HG02870 (cell line): ENCODE data around the gene AQP12A.

Source experiments
- ATAC-seq: cut with Tn5 transposase; IDR thresholded peaks from one replicate; pipeline ENCODE4 v1.9.1; 2021; ENCODE audit warnings: mild to moderate bottlenecking, moderate library complexity; ENCODE audit not compliant: unreplicated experiment

AQP12A gene

DNA sequence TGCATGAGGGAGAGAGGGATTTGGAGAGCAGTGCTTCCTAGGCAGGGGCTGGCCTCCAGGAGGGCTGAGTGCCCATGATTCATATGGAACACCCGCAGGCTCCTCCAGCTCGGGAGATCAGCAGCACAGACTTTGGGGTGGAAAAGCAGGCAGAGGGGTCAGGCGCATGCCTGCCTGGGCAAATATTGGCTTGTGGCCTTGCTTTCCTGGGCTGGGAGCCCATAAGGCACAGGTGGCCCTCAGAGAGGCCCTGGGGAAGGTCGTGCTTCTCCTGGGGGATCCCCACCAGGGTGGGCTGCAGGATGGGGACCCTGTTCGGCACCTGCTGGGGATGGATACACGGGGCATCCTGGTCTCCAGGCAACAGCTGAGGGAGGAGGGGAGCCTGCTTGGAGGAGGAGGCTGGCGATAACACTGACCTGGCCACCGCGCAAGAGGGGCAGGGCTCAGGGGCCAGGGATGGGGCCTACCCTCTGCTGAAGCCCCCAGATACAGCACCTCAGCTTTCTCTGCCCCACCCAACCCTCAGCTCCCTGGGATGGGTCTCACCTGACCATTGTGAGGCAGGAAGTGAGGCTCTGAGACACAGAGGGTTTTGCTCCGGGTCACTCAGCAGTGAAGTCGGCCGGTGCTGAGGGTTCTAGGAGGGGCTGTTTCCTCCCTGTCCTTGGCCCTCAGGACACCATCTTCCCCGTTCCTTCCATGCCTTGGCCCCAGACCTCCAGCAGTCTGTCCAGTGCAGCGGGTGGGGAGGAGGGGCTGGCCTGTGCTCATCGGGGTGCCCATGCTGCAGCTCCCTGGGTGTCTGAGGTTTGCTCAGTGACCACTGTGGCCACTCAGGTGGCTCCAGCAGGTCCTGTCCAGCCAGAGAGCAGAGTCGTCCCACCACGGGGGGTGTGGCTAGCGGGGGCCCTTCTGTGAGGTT lies 12.0 kb downstream of the AQP12A start:
- ATAC-seq: no peak

DNA sequence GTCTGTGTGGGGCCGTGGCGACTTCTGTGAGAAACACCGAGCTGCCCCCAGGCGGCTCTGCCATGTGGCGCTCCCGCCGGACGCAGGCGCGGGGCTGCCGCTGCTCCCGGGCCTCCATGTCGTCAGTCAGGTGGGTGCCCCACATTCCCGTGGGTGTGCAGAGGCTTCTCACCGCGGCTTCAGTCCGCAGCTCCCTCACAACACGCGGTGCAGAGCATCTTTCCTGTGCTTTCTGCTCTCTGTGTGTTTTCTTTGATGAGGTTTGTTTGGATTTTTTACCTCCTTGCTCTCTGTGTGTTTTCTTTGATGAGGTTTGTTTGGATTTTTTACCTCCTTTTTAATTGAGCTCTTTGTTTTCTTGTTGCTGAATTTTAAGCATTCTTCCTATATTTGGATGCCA lies 13.0 kb downstream of the AQP12A start:
- no peak for ATAC-seq

DNA sequence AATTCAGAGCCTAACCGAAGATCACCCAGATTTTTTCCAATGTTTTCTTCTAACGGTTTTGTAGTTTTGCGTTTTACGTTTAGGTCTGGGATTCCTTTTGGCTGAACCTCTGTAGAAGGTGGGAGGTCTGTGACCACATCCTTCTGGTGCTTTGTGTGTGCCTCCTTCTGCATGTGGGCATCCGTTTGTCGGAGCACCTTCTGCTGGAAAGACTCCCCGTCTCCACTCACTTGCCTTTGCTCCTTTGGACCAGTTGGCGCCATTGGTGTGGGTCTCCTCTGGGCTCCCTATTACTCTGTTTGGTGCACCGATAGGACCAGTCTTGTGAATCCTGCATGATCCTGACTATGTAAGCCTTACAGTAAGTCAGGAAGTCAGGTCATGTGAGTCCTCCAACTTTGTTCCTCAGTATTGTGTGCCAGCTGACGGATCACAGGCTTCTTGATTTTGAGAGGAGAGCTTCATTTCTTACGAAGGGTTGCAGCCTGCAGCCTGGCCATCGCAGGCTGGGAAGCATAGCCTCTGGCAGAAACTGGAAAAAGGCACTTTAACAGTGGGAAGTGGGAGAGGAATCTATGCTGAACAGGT lies 13.6 kb downstream of the AQP12A start:
- no peak for ATAC-seq

DNA sequence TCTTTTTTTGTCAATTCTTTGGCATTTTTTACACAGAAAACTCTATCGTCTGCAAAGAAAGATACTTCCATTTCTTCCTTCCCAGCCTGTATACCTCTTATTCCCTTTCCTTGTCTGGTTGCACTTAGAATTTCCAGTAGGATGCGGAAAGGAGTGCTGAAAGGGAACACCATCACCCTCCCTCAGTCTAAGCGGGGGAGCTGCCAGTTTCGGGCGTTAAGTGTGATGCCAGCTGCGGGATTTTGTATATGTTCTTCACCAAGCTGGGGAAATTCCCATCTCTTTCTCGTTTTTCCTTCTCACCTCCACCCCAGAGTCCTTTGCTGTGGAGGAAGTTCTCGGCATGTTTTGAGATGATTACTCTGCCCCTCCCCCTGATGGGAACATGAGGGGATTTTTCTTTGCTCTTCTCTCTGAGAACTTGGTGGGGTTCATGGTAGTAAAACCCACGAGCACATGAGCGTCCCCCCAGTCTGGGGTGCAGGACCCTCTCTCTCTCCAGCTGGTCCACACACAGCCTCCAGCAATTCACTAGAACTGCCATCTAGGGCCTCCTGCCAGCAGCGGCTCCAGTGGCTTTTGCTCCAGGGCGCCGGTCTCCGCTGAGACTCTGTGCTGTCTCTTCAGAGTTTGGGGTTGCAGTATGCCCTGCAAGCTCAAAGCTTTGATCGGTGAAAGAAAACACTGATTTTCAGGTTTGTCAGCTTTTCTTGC lies 15.5 kb downstream of the AQP12A start:
- ATAC-seq: no peak

DNA sequence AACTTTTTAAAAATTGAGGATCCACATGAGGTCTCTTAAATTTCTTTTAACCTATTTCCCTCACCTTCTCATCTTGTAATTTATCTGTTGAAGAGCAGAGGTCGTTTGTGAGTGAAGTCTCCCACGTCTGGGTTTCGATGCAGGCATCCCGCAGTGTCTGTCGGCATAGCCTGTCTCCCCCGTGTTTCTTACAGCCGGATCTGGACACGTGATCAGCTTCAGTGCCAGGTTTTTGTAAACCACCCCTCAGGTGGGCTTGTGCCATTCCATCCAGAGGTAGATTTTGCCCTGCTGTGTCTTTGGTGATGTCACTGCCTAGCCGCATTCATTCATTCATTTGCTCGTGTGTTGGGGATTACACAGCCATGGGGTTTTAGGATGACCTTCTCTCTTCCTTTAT lies 16.2 kb downstream of the AQP12A start:
- ATAC-seq: no peak

DNA sequence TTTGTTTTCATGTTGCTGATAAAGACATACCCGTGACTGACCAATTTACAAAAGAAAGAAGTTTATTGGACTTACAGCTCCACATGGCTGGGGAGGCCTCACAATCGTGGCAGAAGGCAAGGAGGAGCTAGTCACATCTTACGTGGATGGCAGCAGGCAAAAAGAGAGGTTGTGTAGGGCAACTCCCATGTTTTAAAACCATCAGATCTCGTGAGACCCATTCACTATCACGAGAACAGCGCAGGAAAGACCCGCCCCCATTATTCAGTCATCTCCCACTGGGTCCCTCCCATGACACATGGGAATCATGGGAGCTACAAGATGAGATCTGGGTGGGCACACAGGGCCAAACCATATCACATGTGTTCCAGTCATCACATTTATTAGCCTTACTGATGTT lies 16.8 kb downstream of the AQP12A start:
- ATAC-seq: no peak

DNA sequence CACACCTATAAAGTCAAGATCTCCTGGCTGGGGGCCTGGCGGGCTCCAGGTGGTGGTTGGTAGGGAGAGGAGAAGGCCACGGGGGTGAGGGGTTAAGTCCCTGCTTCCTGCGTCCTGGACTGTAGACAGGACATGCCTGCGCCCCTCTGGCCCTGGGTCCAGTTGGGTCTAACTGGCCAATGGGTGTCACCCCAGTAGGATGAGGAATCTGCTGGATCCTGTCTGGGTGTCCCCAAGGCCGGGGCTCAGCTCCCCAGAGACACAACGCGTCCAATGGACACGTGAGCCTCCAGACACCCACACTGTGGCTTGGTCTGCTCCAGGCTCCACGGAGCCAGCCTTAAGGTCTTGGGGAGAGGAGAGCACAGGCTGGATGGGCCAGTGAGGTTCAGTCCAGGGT lies 19.6 kb downstream of the AQP12A start:
- no peak for ATAC-seq

DNA sequence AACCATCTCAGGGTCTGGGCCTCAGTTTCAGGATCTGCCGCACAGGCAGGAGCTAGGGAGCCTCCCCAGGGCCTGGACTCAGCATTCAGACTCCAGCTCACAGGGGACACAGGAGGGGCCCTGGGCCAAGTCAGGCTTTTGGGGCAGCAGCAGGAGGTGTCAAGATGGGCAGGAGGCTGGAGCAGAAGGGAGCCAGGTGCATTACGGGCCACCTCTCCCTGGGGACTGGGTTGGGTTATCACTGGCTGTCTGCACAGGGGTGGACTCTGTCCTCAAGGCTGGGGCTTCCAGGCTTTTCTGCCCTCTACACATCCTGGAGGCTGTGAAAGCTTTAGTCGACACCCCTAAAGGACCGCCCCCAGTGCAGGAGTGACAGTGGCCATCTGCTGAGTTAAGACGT lies 20.0 kb downstream of the AQP12A start:
- ATAC-seq: no peak

DNA sequence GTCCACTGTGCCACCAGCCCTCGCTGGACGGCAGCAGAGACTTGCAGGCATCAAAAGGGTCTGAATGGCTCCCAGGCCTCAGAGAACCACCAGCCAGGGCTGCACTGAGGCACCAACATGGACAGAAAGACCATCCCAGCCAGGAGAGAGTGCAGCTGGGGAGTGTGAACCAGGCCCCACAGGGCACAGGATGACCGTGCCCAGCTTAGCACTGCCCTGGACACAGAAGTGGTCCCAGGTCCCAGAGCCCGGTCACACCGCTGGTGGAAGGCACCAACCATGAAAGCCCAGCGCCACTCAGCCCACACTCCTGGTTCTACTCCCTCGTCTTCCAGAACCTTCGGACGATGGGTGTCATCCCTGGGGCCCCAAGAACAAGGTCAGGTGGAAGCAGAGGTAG lies 20.5 kb downstream of the AQP12A start:
- ATAC-seq: no peak

DNA sequence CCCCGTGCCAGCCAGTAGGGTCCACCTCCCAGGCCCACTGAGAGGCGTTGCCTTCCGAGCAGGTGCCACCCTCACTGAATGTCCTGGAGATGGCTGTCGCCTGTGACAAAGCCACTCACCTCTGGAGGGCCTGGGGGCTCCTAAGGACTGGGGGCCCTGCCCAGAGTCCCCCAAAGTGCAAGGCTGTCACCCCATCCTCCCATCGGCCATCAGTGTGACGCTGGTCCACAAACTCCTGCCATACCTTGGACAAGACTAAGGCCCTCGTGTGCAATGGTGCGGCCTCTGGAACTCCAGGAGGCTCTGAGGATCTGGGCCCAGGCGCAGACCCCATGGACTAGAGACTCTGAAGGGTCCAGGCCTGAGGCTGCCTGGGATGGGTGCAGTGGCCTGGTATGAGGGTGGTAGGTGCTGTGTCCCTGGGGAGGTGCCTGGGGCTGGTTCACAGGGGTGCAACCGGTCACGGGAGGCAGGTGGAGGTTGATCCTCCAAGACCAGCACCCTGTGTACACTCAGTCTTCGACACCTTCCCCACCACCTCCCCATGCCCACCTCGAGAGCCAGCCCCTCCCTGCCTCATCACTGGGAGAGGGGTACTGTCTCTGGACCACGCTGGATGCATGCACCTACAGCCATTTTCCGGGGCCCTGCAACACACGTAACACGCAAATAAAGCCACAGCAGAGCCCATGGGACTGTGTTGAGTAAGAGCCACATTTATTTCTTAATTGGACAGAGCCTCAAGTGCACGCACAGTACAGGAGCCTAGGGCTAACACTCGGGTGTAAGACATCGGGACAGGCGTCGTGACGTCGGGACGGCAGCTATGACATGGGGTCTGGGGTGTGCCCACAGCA lies 21.6 kb downstream of the AQP12A start:
- no peak for ATAC-seq

DNA sequence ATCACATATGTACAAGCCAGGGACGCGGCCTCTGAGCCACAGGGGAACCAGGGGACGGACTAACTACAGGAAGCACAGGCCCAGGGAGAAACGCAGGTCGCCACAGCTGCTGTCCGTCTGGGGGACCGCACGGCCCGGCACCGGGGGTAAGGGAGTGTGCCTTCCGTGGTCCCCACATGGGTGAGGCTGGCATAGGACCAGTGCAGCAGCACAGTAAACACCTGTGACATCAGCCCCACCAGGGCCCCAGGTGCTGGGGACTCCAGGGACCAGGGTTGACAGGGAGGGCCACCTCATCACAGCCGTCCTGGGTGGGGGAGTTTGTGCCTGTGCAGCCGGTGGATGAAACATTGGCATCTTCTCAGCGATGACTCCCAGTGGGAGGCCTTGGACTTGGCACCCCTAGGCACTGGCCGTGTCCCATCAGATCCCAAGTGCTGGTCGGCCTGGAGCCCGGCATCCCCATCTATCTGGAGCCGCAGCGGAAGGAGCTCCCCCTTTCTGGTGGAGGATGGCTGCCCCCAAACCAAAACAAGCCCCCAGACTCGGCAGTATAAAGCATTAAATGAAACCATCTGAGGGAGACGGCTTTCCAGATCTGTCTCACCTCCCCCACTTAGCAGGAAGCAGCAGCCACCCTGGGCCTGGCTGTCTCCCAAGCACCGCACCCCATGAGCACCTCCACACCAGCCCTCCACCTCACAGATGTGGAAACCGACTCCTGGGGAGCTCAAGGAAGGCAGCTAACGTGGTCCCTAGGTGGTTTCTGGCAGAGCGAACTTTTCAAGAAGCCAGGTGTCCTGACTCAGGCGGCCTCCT lies 22.5 kb downstream of the AQP12A start:
- no peak for ATAC-seq

DNA sequence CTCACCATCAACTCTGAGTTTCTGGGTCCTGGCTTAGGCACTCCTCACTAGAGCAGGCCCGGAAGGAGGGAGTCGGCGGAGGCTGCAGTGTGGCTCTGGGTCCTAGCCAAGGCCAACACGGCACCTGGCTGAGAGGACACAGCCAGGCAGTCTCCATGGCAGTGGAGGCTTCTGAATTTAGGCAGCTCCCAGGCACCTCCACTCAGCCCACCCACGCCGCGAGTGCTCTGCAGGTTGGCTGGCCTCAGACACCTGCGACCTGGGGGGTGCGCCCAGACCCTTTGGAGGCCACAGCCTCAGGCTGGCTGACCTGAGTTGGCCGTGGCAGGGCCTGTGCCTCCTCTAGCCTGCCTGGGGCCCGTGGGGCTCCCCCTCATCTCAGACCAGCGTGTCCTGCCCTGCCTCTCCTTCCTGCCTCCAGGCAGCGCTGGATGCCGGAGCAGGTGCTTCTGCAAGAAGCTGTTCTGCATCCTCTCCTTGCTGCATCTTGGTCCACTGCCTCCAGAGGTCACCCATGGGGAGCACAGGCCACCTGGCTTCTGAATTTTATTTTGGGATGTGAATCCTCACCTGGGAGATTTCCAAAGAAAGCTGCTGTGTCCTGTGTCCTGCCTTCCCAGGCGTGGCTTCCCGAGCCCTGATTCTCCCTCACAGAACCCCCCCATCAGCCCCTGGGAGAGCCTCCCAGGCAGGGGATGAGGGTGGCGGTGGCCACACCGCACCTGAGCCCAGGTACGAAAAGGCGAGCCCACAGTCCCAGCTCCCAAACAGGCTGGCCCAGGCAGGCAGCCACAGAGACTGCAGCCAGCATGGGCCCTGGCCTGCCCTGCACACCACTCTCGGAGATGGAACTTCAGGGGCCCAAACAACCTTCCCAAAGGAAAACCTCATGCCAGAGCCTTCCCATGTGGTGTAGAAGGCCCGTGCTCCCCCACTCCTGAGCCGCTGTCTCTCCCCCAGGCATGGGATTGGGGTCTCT lies 23.4 kb downstream of the AQP12A start:
- no peak for ATAC-seq

DNA sequence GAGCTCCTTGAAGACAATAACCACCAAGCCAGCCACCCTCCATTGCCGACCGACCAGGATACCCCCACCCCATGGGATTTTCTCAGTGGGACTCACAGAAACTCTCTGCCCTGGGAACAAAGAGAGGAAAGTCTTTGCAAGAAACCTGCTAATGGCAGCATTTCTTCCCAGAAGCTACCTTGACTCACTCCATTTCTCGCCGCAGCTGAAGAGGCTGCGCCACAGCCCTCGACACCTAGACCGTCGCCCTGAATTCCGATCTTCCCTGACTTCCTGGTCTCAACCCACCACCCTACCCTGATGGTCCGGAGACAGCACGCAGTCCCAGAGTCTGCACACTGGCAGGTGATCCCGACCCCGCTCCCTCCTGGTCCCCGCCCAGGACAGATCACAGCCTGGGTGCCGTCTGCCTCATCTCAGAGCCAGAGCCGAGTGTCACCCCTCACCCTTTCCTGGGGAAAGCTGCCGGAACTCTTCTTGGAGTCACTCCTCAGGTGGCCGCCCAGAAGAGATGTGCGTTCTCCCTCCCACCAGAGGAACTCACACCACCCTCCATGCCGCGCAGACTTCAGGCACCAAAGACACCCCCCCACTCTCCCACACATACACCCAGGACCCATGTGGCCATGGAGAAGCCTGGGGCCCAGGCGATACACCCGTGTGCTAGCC lies 24.6 kb downstream of the AQP12A start:
- ATAC-seq: no peak

DNA sequence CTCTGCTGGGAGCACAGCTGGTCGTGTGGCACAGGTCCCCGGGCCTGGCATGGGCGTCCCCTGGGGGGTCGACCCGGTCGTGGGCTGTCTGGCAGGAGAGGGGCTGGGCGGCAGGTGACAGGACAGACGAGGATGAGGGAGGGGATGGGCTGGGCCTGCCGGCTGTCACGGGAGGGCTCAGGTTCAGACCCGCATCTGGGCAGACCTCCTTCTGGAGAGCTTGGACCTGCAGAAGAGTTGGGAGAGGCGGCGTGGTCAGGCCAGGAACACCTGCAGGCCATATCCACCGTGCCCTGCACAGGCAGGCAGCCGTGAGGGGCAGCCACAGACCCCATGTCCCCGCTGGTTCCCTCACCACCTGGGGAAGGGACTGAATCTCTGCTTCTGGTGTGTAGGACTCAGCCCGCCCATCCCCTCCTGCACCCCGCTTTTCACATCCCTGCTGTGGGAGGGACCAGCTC lies 25.5 kb downstream of the AQP12A start:
- no peak for ATAC-seq

DNA sequence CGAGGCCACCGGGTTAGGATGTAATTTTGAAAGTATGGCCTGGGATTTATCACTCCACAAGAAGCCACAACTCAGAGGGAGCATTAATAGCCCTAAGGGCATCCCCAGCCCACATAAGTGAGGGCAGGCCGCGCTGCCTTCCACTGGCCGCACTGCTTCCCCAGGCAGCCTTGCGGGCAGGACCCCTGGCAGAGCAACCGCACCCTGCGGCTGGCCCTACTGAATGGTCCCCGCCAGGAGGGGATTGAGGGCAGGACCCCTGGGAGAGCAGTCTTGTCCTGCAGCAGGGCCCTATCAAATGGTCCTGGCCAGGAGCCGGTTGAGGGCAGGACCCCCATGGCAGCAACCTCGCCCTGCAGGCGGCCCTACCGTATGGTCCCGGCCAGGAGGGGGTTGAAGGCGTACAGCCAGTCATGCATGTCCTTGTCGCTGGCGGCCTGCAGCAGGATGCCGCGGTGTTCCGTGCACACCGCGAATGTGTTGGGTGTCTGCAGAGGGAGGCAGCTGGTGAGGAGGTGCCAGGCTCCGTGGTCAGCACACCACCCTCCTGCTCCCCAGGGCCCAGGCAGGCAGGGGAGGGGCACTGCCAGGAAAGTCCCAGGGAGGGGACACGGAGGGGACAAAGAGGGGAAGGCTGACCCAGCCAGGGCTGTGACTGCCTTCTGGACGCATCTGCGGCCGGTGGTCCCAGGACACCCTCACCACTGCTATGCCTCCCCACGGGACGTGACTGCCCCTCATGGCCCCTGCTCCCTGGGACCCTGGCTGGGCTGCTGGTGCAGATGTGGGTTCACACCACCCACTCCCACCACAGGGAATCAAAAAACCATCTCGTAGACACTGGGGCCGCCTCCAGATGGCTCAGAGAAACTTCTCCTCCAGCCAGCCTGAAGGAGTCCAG lies 26.3 kb downstream of the AQP12A start:
- ATAC-seq: no peak

DNA sequence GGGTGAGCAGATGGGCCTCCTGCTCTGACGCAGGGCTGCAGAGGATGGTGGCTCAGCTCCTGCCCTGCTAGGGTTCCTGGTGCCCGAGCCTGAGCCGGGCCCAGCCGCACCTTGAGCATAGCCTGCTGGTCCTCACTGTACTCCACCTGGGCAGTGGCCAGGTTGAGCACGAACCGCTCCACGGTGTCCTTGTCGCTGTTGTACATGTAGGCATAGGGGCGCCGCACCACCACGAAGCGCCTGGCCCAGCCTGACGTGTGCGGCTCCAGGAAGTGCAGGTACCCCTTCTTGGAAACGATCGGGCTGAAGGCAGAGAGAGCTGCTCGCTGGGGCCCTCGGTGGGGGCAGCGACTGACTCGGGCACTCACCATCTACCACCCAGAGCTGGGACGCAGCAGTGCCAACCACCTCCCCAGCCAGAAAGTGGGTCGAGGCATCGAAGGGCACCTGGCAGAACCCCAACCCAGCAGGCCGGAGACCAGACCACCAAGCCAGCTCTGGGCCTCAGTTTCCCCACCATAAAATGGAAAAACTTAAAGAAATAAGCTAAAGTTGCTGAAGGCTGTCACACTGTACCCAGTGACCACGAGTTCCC lies 27.3 kb downstream of the AQP12A start:
- no peak for ATAC-seq
